Neural cell (in vitro differentiated cells): ENCODE data around the gene ANO1. TPM values are rescaled to one million over a fixed set of nuclear protein-coding genes. Genes with fewer than 3 reads are reported as not detected.

Experiments
- H2AFZ ChIP-seq: fragments of 200-600, 300-800 bp; sonication (generic), shearing (Covaris generic); 2 replicates; pipeline ENCODE4 v1.6.0; 2014; ENCODE audit warnings: low read depth, mild to moderate bottlenecking, antibody characterized with exemption, low read length, moderate library complexity
- H3F3A ChIP-seq: fragments of 200-600 bp; shearing (Covaris generic); 2 replicates; pipeline ENCODE4 v1.6.1; 2016; ENCODE audit warnings: mild to moderate bottlenecking, moderate library complexity, mixed read lengths, antibody characterized with exemption, low read length; ENCODE audit not compliant: insufficient read depth, poor library complexity, severe bottlenecking
- H3K27ac ChIP-seq: fragments of 200-600, 300-800 bp; sonication (generic), shearing (Covaris generic); 2 replicates; pipeline ENCODE4 v1.5.1; 2014; ENCODE audit warnings: mild to moderate bottlenecking, low read length, moderate library complexity
- H3K27me3 ChIP-seq: fragments of 300-800, 200-600 bp; sonication (generic), shearing (Covaris generic); 2 replicates; pipeline ENCODE4 v1.6.0; 2014; ENCODE audit warnings: mild to moderate bottlenecking, low read depth, low read length, moderate library complexity; ENCODE audit not compliant: insufficient read depth
- H3K36me3 ChIP-seq: fragments of 300-800, 200-600 bp; sonication (generic), shearing (Covaris generic); 2 replicates; pipeline ENCODE4 v1.5.1; 2014; ENCODE audit warnings: mild to moderate bottlenecking, antibody characterized with exemption, low read length, moderate library complexity; ENCODE audit not compliant: insufficient read depth
- H3K4me2 ChIP-seq: fragments of 300-800, 200-600 bp; sonication (generic), shearing (Covaris generic); 2 replicates; pipeline ENCODE4 v1.6.0; 2014; ENCODE audit warnings: mild to moderate bottlenecking, low read length
- H3K4me3 ChIP-seq: fragments of 300-800, 200-600 bp; sonication (generic), shearing (Covaris generic); 2 replicates; pipeline ENCODE4 v1.5.1; 2014; ENCODE audit warnings: mild to moderate bottlenecking, low read length, moderate library complexity
- H3K79me2 ChIP-seq: fragments of 200-600 bp; shearing (Covaris generic); replicated peaks from 2 replicates; pipeline ENCODE4 v1.6.0; 2014; ENCODE audit warnings: mild to moderate bottlenecking, low read length, moderate library complexity; ENCODE audit not compliant: insufficient read depth
- H3K9ac ChIP-seq: fragments of 300-800, 200-600 bp; sonication (generic), shearing (Covaris generic); 2 replicates; pipeline ENCODE4 v1.6.1; 2016; ENCODE audit warnings: mild to moderate bottlenecking, low read length, mixed read lengths
- H3K9me2 ChIP-seq: fragments of 200-600 bp; shearing (Covaris generic); 2 replicates; pipeline ENCODE4 v1.6.1; 2016; ENCODE audit warnings: mild to moderate bottlenecking, low read length, mixed read lengths; ENCODE audit not compliant: insufficient read depth
- H3K9me3 ChIP-seq: fragments of 200-600, 300-800 bp; sonication (generic), shearing (Covaris generic); 2 replicates; pipeline ENCODE4 v1.6.1; 2016; ENCODE audit warnings: mild to moderate bottlenecking, mixed run types, low read length, moderate library complexity, mixed read lengths
- H4K20me1 ChIP-seq: fragments of 200-600 bp; shearing (Covaris generic); 2 replicates; pipeline ENCODE4 v1.6.1; 2016; ENCODE audit warnings: mild to moderate bottlenecking, mixed run types; ENCODE audit not compliant: insufficient read depth
- CTCF ChIP-seq: fragments of 450-650 bp; IDR thresholded peaks from 2 replicates; pipeline ENCODE4 v1.5.1; 2014; ENCODE audit warnings: antibody characterized with exemption, mild to moderate bottlenecking, moderate library complexity; ENCODE audit not compliant: poor library complexity, severe bottlenecking
- EP300 ChIP-seq: fragments of 450-650 bp; conservative IDR thresholded peaks from 2 replicates; pipeline ENCODE4 v1.6.1; 2014; ENCODE audit warnings: antibody characterized with exemption, mild to moderate bottlenecking, moderate library complexity; ENCODE audit not compliant: poor library complexity, severe bottlenecking
- EZH2 ChIP-seq: fragments of 200-600, 300-800 bp; shearing (Covaris generic), sonication (generic); IDR thresholded peaks from 2 replicates; pipeline ENCODE4 v1.6.1; 2014; ENCODE audit warnings: antibody characterized with exemption, low read length, borderline replicate concordance, mild to moderate bottlenecking; ENCODE audit not compliant: insufficient read depth, poor library complexity, severe bottlenecking
- MXI1 ChIP-seq: fragments of 450-650 bp; conservative IDR thresholded peaks from 2 replicates; pipeline ENCODE4 v1.6.1; 2014; ENCODE audit warnings: antibody characterized with exemption, mild to moderate bottlenecking; ENCODE audit not compliant: poor library complexity, severe bottlenecking
- POLR2AphosphoS5 ChIP-seq: IDR thresholded peaks from 2 replicates; pipeline ENCODE4 v1.6.1; 2012
- RAD21 ChIP-seq: fragments of 450-650 bp; conservative IDR thresholded peaks from 2 replicates; pipeline ENCODE4 v1.6.1; 2014; ENCODE audit warnings: antibody characterized with exemption, mild to moderate bottlenecking, moderate library complexity
- REST ChIP-seq: IDR thresholded peaks from 2 replicates; pipeline ENCODE4 v1.6.1; 2012; ENCODE audit warnings: borderline replicate concordance
- SMC3 ChIP-seq: fragments of 450-650 bp; conservative IDR thresholded peaks from 2 replicates; pipeline ENCODE4 v1.6.1; 2014; ENCODE audit warnings: antibody characterized with exemption, mild to moderate bottlenecking, moderate library complexity; ENCODE audit not compliant: poor library complexity
- TAF1 ChIP-seq: IDR thresholded peaks from 2 replicates; pipeline ENCODE4 v1.6.1; 2012; ENCODE audit warnings: low read depth
- polyA plus RNA-seq: library from polyadenylated mRNA; depleted of rRNA; stranded (reverse); fragments of >200 nt; gene quantifications from 2 replicates; pipeline ENCODE4 v1.2.3, GENCODE V29; 2014

Gene ANO1
- polyA plus RNA-seq, 1 donor from 2014 or later = not detected

DNA sequence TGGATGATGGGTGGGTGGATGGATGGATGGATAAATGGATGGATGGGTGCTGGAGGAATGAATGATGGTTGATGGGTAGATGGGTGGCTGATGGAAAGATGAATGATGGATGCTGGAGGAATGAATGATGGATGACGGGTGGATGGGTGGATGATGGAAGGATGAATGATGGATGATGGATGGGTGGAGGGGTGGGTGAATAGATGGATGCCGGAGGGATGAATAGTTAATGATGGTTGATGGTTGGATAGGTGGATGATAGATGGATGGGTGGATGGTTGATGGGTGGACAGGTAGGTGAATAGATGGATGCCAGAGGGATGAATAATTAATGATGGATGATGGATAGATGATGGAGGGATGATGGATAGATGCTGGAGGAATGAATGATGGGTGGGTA is 41.4 kb downstream of the ANO1 start:
- Histone ChIP-seq H4K20me1 (no peaks in the 10 kb centered on the region), H3K9me3 (no peaks in the 10 kb centered on the region), H2AFZ (no peak overlapping the region), H3F3A (no peaks in the 10 kb centered on the region), H3K4me2 (no peak overlapping the region), H3K27me3 (no peaks in the 10 kb centered on the region), H3K36me3 (no peaks in the 10 kb centered on the region), H3K27ac (no peak overlapping the region), H3K9me2 (no peaks in the 10 kb centered on the region), H3K9ac (no peak overlapping the region), H3K4me3 (no peak overlapping the region), H3K79me2 (no peaks in the 10 kb centered on the region)
- TF ChIP-seq EZH2 (no peak), MXI1 (no peak), EP300 (peak; percentile 50), RAD21 (no peak), REST (no peak)

DNA sequence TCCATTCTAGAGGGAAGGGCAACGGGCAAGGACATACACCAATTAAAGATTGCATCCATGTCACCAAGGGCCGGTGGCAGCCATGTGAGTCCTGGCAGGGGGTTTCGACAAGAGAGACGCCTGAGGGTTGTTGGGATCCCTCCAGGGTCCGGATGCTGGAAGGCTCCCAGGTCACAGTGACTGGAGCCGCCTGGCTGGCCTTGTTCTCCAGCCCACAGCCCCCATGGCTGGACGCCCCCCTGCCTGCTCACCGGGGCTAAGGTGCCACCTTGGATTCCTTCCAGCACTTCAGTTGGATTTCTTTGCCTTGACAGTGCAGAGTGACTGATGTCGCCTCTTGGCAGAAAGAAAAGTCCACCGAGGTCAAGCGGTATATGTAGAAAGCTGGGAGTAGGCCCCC is 42.6 kb downstream of the ANO1 start:
- H3F3A ChIP-seq = no peaks in the 10 kb centered on the region
- no peaks in the 10 kb centered on the region for H3K9me2 ChIP-seq
- no peak for TF ChIP-seq RAD21
- TF ChIP-seq EZH2 = no peak
- TF ChIP-seq EP300 = no peak
- TF ChIP-seq TAF1 = no peak
- TF ChIP-seq MXI1 = no peak
- no peak for TF ChIP-seq POLR2AphosphoS5
- TF ChIP-seq SMC3 = no peak
- no peak for TF ChIP-seq CTCF
- TF ChIP-seq REST = no peak
- no peaks in the 10 kb centered on the region for H3K9me3 ChIP-seq
- H3K27ac ChIP-seq = no peak overlapping the region
- no peaks in the 10 kb centered on the region for H3K27me3 ChIP-seq
- H3K4me3 ChIP-seq = no peak overlapping the region
- no peak overlapping the region for H2AFZ ChIP-seq
- H3K36me3 ChIP-seq = no peaks in the 10 kb centered on the region
- H3K9ac ChIP-seq = no peak overlapping the region
- no peaks in the 10 kb centered on the region for H3K79me2 ChIP-seq
- no peaks in the 10 kb centered on the region for H4K20me1 ChIP-seq
- H3K4me2 ChIP-seq = no peak overlapping the region
